ENCODE results near the gene VEGFA.

The VEGFA gene

DNA sequence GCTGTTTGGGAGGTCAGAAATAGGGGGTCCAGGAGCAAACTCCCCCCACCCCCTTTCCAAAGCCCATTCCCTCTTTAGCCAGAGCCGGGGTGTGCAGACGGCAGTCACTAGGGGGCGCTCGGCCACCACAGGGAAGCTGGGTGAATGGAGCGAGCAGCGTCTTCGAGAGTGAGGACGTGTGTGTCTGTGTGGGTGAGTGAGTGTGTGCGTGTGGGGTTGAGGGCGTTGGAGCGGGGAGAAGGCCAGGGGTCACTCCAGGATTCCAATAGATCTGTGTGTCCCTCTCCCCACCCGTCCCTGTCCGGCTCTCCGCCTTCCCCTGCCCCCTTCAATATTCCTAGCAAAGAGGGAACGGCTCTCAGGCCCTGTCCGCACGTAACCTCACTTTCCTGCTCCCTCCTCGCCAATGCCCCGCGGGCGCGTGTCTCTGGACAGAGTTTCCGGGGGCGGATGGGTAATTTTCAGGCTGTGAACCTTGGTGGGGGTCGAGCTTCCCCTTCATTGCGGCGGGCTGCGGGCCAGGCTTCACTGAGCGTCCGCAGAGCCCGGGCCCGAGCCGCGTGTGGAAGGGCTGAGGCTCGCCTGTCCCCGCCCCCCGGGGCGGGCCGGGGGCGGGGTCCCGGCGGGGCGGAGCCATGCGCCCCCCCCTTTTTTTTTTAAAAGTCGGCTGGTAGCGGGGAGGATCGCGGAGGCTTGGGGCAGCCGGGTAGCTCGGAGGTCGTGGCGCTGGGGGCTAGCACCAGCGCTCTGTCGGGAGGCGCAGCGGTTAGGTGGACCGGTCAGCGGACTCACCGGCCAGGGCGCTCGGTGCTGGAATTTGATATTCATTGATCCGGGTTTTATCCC is at the start of gene VEGFA:
VEGFA (plus strand) TSS at position 686 of the 846 bp plus-strand sequence.
- TF ChIP-seq POLR2AphosphoS5 (IDR thresholded peaks at IDR 0.05; ENCODE audit: borderline replicate concordance, low read depth, low read length) (peak; percentile 99), FOXP2 (optimal IDR thresholded peaks at IDR 0.05; ENCODE audit: control extremely low read depth, extremely low read length, insufficient read depth) (peak; percentile 10), EZH2 (IDR thresholded peaks at IDR 0.05) (no peak)
- Histone ChIP-seq H3K36me3 (ENCODE audit: insufficient read depth, low read length) (peaks cover 18% of the 10 kb centered on the region), H3K27ac (peak within 1 kb of the TSS; percentile 6; the same call in 1 of the 2 replicates), H3K4me3 (peak within 1 kb of the TSS; percentile 96), H3K9ac (ENCODE audit: insufficient read length) (peak within 1 kb of the TSS; percentile 93), H3K9me3 (ENCODE audit: low read depth, low read length) (no peaks in the 10 kb centered on the region)
- DNase-seq (ENCODE audit: low read depth, low spot score), result peak; percentile 61

DNA sequence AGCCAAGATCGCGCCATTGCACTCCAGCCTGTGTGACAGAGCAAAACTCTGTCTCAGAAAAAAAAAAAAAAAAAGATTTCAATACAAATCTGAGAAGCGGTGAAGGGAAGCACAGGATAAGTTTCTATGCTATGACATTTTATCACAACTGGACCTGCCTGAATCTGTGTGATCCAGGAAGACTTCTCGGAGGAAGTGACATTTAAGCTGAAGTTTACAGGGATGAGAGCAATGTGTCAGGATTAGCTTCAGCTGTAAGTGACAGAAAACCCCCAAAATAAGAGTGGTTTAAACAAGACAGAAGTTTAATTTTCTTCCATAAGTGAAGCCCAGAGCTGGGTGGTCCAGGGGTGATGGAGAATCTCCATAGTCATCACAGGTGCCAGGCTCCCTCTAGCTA is 49.0 kb upstream of the VEGFA start:
- no peak for DNase-seq (ENCODE audit: low read depth, low spot score)
- Histone ChIP-seq H3K9ac (ENCODE audit: insufficient read length) (no peak overlapping the region), H3K9me3 (ENCODE audit: low read depth, low read length) (no peaks in the 10 kb centered on the region), H3K36me3 (ENCODE audit: insufficient read depth, low read length) (no peaks in the 10 kb centered on the region), H3K4me3 (no peak overlapping the region), H3K27ac (no peak overlapping the region)
- TF ChIP-seq FOXP2 (optimal IDR thresholded peaks at IDR 0.05; ENCODE audit: control extremely low read depth, extremely low read length, insufficient read depth) (no peak), POLR2AphosphoS5 (IDR thresholded peaks at IDR 0.05; ENCODE audit: borderline replicate concordance, low read depth, low read length) (no peak), EZH2 (IDR thresholded peaks at IDR 0.05) (no peak)

DNA sequence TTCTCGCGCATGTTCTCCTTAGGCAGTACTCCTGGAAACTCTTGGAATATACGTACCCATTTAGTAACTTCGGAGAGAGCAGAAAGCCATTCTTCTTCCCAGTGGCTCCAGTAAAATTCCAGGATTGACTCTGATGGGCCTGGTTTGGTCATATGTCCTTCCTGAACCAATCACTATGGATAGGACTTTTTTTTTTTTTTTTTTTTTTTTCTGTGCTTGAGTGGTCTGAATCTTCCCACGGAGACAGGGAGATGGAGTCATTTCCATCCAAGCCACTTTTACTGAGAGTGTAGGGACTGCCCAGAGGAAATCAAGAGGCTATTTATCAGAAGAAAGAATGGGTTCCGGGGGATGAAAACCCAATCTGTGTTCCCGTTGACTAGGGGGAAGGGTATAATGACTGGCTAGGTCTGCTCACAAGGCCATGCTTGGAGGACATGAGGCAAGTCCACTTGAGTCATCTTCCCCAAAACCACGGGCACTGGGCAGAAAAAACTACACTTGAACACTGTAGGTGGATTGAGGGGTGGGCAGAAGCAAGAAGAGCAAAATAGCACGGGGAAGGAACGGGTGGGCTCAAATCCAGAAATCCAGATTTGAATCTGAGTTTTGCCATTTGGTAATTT is 47.0 kb upstream of the VEGFA start:
- Histone ChIP-seq H3K36me3 (ENCODE audit: insufficient read depth, low read length) (no peaks in the 10 kb centered on the region), H3K9ac (ENCODE audit: insufficient read length) (no peak overlapping the region), H3K27ac (no peak overlapping the region), H3K4me3 (no peak overlapping the region), H3K9me3 (ENCODE audit: low read depth, low read length) (no peaks in the 10 kb centered on the region)
- no peak for DNase-seq (ENCODE audit: low read depth, low spot score)
- TF ChIP-seq FOXP2 (optimal IDR thresholded peaks at IDR 0.05; ENCODE audit: control extremely low read depth, extremely low read length, insufficient read depth), result no peak
- TF ChIP-seq POLR2AphosphoS5 (IDR thresholded peaks at IDR 0.05; ENCODE audit: borderline replicate concordance, low read depth, low read length), result no peak
- no peak for TF ChIP-seq EZH2 (IDR thresholded peaks at IDR 0.05)

DNA sequence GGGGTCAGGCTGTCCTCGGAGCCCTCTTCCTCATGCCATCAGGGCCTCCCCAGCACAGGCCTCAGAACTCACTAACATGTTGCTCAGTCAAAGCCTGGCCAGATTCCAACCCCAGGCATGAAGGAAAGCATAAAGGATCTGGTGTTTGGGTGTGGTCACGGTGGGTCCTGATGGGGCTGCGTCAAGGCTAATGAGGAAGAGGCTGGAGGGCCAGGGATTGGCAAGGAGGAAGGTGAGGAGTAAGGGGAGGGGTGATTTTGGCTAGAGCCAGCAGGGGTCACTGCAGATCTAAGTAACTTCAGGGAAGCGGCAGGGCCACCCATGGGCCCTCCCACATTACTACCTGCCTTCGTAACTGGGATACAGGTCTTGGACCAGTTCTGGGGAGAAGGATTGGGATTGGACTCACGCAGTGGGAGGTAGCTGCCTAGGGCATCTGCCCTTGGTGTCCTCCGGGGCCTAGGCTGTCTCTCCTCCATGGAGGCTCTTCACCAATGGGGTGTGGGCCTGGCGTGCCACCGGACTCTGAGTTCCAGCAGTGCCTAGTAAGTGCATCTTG is 46.2 kb upstream of the VEGFA start:
- Histone ChIP-seq H3K36me3 (ENCODE audit: insufficient read depth, low read length) (no peaks in the 10 kb centered on the region), H3K4me3 (no peak overlapping the region), H3K9ac (ENCODE audit: insufficient read length) (no peak overlapping the region), H3K9me3 (ENCODE audit: low read depth, low read length) (no peaks in the 10 kb centered on the region), H3K27ac (peak overlapping the region; percentile 84)
- DNase-seq (ENCODE audit: low read depth, low spot score), result no peak
- TF ChIP-seq FOXP2 (optimal IDR thresholded peaks at IDR 0.05; ENCODE audit: control extremely low read depth, extremely low read length, insufficient read depth) (no peak), EZH2 (IDR thresholded peaks at IDR 0.05) (no peak), POLR2AphosphoS5 (IDR thresholded peaks at IDR 0.05; ENCODE audit: borderline replicate concordance, low read depth, low read length) (no peak)

DNA sequence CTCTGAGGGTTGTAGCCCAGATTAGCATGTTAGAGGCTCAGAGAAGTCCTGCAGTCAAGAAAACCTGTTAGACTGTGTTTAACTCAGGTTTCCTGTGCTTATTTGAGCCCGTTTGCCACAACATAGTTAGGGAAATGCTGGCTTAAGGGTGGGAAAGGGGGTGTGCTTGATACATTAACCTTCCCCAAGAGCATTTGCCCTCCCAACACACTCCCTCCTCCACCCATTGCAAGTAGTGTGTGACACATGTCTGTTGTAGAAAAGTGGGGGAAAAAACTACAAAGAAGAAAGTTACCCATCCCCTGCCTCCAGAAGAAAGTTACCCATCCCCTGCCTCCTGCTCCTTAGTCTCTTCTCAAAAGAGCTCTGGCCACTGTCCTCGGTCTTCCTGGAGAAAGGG is 45.7 kb upstream of the VEGFA start:
- Histone ChIP-seq H3K4me3 (peak overlapping the region; percentile 63), H3K9ac (ENCODE audit: insufficient read length) (peak overlapping the region; percentile 55), H3K27ac (peak overlapping the region; percentile 84)

DNA sequence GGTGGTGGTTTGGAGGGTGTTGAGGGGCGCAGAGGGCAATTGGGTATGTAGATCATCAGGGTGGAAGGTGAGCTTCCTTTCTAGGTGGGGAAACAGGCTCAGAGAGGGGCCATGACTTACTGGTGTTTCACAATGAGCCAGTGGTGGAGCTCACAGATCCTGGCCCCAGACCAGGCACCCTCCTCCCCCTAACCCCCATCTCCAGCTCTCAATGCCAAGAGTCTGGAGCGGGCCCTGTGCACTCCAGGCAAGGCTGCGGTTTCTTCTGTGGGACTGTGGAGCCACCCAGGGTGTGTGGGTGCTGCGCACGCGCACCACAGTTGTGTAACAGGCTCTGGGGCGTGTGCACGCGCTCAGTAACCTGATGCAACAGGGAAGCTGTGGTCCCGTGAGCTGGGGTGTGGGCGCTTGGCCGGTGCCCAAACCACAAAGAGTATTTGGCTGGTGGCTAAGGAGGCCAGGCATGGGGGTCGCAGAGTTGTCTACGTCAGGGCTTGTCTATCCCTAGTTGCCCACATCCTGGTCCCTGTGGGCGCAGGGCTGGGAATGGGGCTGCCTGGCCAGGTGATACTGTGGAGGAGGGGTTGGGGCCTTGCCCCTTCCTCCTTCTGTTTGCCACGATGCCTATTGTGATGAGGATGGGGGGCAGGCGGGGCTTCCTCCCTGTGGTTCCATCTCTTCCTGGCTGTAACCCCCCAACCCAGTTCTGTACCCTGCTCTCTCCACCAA is 44.9 kb upstream of the VEGFA start:
- peak overlapping the region; percentile 63 for H3K4me3 ChIP-seq
- peak overlapping the region; percentile 84 for H3K27ac ChIP-seq
- no peaks in the 10 kb centered on the region for H3K9me3 ChIP-seq (ENCODE audit: low read depth, low read length)
- peak; percentile 76 for TF ChIP-seq FOXP2 (optimal IDR thresholded peaks at IDR 0.05; ENCODE audit: control extremely low read depth, extremely low read length, insufficient read depth)
- TF ChIP-seq EZH2 (IDR thresholded peaks at IDR 0.05), result no peak
- peak; percentile 80 for TF ChIP-seq POLR2AphosphoS5 (IDR thresholded peaks at IDR 0.05; ENCODE audit: borderline replicate concordance, low read depth, low read length)
- DNase-seq (ENCODE audit: low read depth, low spot score), result peak; percentile 93
- peak overlapping the region; percentile 59 for H3K9ac ChIP-seq (ENCODE audit: insufficient read length)
- H3K36me3 ChIP-seq (ENCODE audit: insufficient read depth, low read length), result no peaks in the 10 kb centered on the region

More for the DNA sequence above, 45.7 kb upstream of the VEGFA start:
- no peak for DNase-seq (ENCODE audit: low read depth, low spot score)
- no peaks in the 10 kb centered on the region for H3K9me3 ChIP-seq (ENCODE audit: low read depth, low read length)
- TF ChIP-seq FOXP2 (optimal IDR thresholded peaks at IDR 0.05; ENCODE audit: control extremely low read depth, extremely low read length, insufficient read depth) (no peak), POLR2AphosphoS5 (IDR thresholded peaks at IDR 0.05; ENCODE audit: borderline replicate concordance, low read depth, low read length) (no peak), EZH2 (IDR thresholded peaks at IDR 0.05) (no peak)
- H3K36me3 ChIP-seq (ENCODE audit: insufficient read depth, low read length), result no peaks in the 10 kb centered on the region

DNA sequence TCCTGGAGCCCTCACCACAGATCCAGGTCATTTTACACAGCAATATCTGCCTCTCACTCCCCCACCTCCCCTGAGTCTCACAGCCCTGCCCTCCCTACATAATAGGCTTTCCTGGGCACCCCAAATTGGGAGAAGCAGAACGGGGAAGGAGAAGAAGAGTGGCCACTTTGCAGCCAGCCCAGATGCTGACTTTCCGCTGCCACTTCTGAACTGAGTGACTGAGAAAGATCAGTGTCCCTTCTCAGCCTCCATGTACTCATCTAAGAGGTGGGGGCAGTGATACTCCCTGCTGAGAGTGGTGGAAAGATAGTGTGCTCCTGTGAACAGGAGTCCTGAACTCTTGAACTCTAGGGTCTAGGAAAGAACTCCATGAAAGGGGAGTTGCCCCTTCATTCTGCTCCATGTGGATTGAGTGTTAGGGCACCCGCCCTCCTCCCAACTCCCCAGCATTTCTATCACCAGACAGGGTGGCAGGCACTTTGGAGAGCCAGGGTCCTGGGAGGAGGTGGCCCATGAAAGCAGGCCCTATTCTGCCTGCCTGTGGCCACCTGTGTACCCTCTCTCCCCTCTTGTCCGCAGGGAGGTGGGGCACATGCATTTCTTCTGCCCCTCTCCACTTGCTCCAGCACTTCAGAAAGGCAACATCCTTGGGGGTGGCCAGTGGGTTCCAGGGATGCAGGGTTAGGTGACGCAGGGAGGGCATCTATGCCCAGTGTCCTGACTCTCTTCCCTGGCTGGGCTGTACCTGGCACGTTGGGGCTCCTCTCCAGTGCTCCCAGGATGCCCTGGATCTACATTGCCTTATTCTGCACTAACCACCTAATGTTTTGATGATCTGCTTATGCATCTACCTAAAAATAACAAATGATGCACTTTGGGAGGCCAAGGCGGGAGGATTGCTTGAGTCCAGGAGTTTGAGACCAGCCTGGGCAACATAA is 44.1 kb upstream of the VEGFA start:
- Histone ChIP-seq H3K4me3 (peak overlapping the region; percentile 63), H3K9me3 (ENCODE audit: low read depth, low read length) (no peaks in the 10 kb centered on the region; the same call in 1 of the 2 replicates), H3K9ac (ENCODE audit: insufficient read length) (peak overlapping the region; percentile 59), H3K27ac (peak overlapping the region; percentile 84), H3K36me3 (ENCODE audit: insufficient read depth, low read length) (no peaks in the 10 kb centered on the region)
- no peak for TF ChIP-seq POLR2AphosphoS5 (IDR thresholded peaks at IDR 0.05; ENCODE audit: borderline replicate concordance, low read depth, low read length)
- no peak for TF ChIP-seq FOXP2 (optimal IDR thresholded peaks at IDR 0.05; ENCODE audit: control extremely low read depth, extremely low read length, insufficient read depth)
- no peak for TF ChIP-seq EZH2 (IDR thresholded peaks at IDR 0.05)
- DNase-seq (ENCODE audit: low read depth, low spot score), result no peak

Measured in SK-N-MC (cell line).